Muscle layer of colon (tissue), 2 donors: Measurements from ENCODE around the gene CBL.
A peak's percentile ranks its signal among the peaks of the same experiment; 100 is the strongest.
"Not testable (repeated sequence)": the region's sequence is repeated elsewhere in the genome, so short reads cannot be mapped to it uniquely, and the experiment has no call there.

Experiments
- H3K27ac ChIP-seq: one replicate; pipeline ENCODE4 v1.7.0; 2013; ENCODE audit warnings: low read depth, mild to moderate bottlenecking, low read length, moderate library complexity
- H3K27me3 ChIP-seq, 2 donors: one replicate each; pipeline ENCODE4 v1.7.0; 2013; ENCODE audit warnings: low read length in 2 of 2, mild to moderate bottlenecking in 2 of 2; ENCODE audit not compliant: insufficient read depth in 2 of 2, control insufficient read depth in 1 of 2
- H3K36me3 ChIP-seq: one replicate; pipeline ENCODE4 v1.7.0; 2013; ENCODE audit warnings: mild to moderate bottlenecking, low read length; ENCODE audit not compliant: insufficient read depth
- H3K4me1 ChIP-seq: one replicate; pipeline ENCODE4 v1.7.0; 2013; ENCODE audit warnings: mild to moderate bottlenecking, low read length; ENCODE audit not compliant: insufficient read depth
- H3K4me3 ChIP-seq, 2 donors: one replicate each; pipeline ENCODE4 v1.7.0; 2013; ENCODE audit warnings: low read length in 2 of 2, low read depth in 1 of 2, mild to moderate bottlenecking in 1 of 2, moderate library complexity in 1 of 2
- H3K9ac ChIP-seq: one replicate; pipeline ENCODE4 v1.7.0; 2013; ENCODE audit warnings: low read length
- H3K9me3 ChIP-seq: one replicate; pipeline ENCODE4 v1.7.0; 2013; ENCODE audit warnings: mild to moderate bottlenecking, low read length
- donor health status: abdominal sarcoma.
- donor health status: Adenocarcinoma of cecum.

CBL gene

DNA sequence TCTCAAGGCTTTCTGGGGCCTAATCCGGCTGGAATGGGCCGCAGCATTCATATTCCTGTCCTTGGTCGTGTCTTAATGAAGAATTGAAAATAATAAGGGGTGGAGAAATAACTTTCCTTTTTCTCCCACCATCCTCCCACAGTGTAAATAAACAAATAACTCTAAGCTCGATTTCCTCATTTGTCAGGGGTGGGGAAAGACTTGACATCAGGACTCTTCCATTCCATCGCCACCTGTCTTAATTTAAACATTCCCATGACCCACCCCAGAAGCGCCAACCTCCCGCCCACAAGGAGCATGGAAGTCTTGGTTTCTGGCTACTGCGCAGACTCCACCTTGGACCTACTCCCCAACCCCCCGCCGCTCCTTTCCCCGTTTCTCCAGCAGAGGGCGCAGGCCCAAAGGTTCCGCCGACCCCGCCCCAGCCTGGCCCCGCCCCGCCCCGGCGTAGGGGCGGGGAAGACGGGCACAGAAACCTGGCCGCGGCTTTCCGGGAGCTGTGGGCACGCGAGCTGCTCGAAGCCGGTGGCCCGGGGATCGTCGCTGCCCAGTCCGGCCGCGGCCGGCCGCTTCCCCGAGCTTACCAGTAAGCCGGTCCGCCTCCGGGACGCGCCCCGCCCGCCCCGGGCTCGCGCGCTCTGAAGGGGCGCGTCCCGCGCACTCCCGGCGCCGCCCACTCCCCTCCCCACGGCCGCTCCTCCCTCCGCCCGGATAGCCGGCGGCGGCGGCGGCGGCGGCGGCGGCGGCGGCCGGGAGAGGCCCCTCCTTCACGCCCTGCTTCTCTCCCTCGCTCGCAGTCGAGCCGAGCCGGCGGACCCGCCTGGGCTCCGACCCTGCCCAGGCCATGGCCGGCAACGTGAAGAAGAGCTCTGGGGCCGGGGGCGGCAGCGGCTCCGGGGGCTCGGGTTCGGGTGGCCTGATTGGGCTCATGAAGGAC is at the start of gene CBL:
CBL (plus strand) TSS at position 766 of the 937 bp plus-strand sequence; CDS start at position 845, 79 bp downstream.
- H3K36me3 ChIP-seq, result no peaks in the 10 kb centered on the region
- peaks cover 11% of the 10 kb centered on the region for H3K4me1 ChIP-seq
- H3K9me3 ChIP-seq, result no peaks in the 10 kb centered on the region
- H3K9ac ChIP-seq, result peak within 1 kb of the TSS; percentile 53
- H3K4me3 ChIP-seq, result peak within 1 kb of the TSS; percentile 66 to 86
- peak within 1 kb of the TSS; percentile 100 for H3K27ac ChIP-seq
- H3K27me3 ChIP-seq, result no peaks in the 10 kb centered on the region

DNA sequence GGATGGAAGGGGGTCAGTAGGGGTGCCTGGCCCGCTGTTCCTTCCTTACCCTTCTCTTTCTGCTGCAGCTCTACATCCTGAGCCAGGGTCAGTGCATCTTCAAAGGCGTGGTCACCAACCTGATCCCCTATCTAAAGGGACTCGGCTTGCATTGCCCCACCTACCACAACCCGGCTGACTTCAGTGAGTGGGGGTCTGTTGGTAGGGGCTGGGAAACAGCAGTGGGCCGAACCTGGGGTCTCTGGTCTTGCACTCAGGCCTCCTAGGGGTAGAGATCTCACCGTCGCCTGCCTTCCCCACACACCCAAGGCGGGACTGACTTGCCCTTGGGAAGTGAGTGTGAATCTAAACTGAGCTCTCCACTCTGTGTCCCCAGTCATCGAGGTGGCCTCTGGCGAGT is 49.6 kb upstream of the CBL start:
- no peak overlapping the region for H3K9ac ChIP-seq
- no peaks in the 10 kb centered on the region for H3K27me3 ChIP-seq
- no peaks in the 10 kb centered on the region for H3K9me3 ChIP-seq
- H3K4me3 ChIP-seq, result no peak overlapping the region
- no peaks in the 10 kb centered on the region for H3K36me3 ChIP-seq
- no peaks in the 10 kb centered on the region for H3K4me1 ChIP-seq
- no peak overlapping the region for H3K27ac ChIP-seq

DNA sequence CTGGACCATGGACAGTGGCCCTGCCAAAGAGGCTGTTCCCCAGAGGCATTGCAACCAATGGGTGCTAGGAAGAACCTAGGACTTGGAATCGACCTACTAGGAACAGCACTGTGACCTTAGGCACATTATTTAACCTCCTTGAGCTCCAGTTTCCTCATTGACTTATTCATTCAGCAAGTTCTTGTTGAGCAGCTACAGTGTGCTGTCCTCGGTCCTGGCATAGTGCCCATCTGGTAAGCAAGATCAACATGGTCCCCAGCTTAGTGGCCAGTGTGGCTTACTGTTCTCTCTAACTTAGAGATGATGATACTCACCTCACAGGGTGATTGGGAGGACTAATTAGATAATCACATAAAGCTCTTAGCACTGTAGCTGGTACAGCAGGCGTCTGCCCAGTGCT is 49.1 kb upstream of the CBL start:
- H3K9ac ChIP-seq, result no peak overlapping the region
- H3K36me3 ChIP-seq, result no peaks in the 10 kb centered on the region
- H3K27me3 ChIP-seq, result no peaks in the 10 kb centered on the region
- no peaks in the 10 kb centered on the region for H3K4me1 ChIP-seq
- H3K27ac ChIP-seq, result no peak overlapping the region
- H3K9me3 ChIP-seq, result no peaks in the 10 kb centered on the region
- H3K4me3 ChIP-seq, result no peak overlapping the region

DNA sequence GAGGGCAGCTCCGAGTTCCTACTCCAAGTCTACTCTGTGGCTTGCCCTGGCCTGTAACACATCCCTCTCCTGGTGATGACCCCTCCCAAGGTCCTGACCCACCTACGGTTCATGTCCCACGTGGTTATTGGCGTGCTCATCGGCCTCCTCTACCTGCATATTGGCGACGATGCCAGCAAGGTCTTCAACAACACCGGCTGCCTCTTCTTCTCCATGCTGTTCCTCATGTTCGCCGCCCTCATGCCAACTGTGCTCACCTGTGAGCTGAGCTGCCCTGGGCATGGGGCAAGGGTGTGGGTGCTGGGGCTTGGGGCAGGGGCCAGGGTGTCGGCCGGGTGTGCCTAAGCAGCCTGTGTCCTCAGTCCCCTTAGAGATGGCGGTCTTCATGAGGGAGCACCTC is 47.7 kb upstream of the CBL start:
- no peak overlapping the region for H3K4me3 ChIP-seq
- no peak overlapping the region for H3K27ac ChIP-seq
- no peaks in the 10 kb centered on the region for H3K4me1 ChIP-seq
- H3K9me3 ChIP-seq, result no peaks in the 10 kb centered on the region
- H3K27me3 ChIP-seq, result no peaks in the 10 kb centered on the region
- no peaks in the 10 kb centered on the region for H3K36me3 ChIP-seq
- H3K9ac ChIP-seq, result no peak overlapping the region

- H3K36me3 ChIP-seq, result no peaks in the 10 kb centered on the region
- no peak overlapping the region for H3K27ac ChIP-seq
- H3K9me3 ChIP-seq, result no peaks in the 10 kb centered on the region
- no peaks in the 10 kb centered on the region for H3K4me1 ChIP-seq
- H3K4me3 ChIP-seq, result no peak overlapping the region
- H3K27me3 ChIP-seq, result no peaks in the 10 kb centered on the region
- H3K9ac ChIP-seq, result no peak overlapping the region
Observed at GRCh38 chr11:119160151-119160550, 46.0 kb upstream of the CBL start.

DNA sequence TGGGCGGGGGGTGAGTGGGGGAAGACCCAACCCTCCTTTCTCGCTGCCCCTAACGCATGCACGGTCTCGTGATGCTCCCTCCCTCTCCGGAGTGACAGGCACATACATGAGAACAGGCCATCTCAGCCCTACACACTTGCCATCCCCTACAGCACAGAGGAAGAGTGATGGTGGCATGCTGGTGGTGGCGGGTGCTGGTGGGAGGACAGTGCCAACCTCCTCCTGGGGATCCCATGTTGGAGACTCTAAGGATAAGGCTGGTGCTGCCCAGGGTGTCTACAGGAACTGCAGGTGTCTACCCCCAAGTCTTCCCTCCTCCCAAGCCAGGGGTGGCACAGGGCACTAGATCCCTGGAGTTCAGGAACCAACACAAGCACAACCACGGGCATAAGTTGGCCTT is 44.3 kb upstream of the CBL start:
- no peak overlapping the region for H3K9ac ChIP-seq
- no peak overlapping the region for H3K27ac ChIP-seq
- no peaks in the 10 kb centered on the region for H3K36me3 ChIP-seq
- H3K4me1 ChIP-seq, result no peaks in the 10 kb centered on the region
- no peak overlapping the region for H3K4me3 ChIP-seq
- H3K27me3 ChIP-seq, result no peaks in the 10 kb centered on the region
- no peaks in the 10 kb centered on the region for H3K9me3 ChIP-seq

DNA sequence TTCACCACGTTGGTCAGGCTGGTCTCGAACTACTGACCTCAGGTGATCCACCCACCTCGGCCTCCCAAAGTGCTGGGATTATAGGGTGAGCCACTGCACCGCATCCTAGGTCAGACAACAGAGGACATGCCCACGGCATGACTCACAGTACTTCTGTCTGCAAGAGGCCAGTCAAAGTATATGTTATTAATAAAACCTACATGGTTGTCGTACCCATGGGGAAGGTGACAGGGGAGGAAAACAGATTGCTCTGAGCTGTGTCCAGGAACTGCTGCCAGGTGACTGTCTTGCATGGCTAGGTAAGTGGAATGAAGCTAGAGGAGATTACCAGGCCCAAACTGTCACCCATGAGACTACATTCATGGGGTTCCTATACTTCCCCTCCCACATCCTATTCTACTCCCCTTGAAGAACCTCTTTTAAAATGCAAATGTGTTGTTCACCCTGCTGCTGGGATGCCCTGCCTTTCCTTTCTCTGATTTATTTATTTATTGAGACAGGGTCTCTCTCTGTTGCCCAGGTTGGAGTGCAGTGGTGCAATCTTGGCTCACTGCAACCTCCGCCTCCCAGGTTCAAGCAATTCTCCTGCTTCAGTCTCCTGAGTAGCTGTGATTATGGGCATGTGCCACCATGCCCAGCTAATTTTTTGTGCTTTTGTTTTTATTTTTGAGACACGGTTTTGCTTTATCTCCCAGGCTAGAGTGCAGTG is 39.6 kb upstream of the CBL start:
- no peak overlapping the region for H3K9ac ChIP-seq
- H3K4me3 ChIP-seq, result no peak overlapping the region
- no peaks in the 10 kb centered on the region for H3K4me1 ChIP-seq
- no peak overlapping the region for H3K27ac ChIP-seq
- H3K9me3 ChIP-seq, result no peaks in the 10 kb centered on the region
- no peaks in the 10 kb centered on the region for H3K36me3 ChIP-seq
- H3K27me3 ChIP-seq, result no peaks in the 10 kb centered on the region

DNA sequence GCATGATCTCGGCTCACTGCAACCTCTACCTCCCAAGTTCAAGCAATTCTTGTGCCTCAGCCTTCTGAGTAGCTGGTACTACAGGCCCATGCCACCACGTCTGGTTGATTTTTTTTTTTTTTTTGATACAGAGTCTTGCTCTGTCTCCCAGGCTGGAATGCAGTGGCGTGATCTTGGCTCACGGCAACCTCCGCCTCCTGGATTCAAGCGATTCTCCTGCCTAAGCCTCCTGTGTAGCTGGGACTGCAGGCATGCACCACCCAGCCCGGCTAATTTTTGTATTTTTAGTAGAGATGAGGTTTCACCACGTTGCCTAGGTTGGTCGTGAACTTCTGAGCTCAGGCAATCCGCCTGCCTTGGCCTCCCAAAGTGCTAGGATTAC is 39.1 kb upstream of the CBL start:
- not testable (repeated sequence) for H3K27me3 ChIP-seq, H3K4me3 ChIP-seq, H3K9me3 ChIP-seq, H3K9ac ChIP-seq, H3K36me3 ChIP-seq, H3K27ac ChIP-seq, H3K4me1 ChIP-seq

DNA sequence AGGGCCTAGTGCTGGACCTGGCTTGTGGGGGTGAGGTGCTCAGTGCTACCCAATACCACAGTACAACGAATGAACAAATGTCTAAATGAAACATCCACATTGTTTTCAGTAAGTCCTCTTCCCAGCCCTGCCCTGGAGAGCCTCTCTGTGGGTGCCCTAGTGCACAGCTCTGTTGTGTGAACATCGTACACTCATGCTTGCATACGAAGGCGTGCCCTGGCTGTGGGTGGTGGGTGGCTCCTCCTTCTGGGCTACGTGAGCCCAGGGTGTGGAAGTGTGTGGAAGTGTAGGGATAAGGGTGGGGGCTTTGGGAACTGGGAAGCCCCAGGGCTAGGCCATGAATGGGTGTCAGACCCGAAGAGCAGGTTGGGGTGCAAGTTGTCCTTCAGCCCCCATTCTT is 38.2 kb upstream of the CBL start:
- no peaks in the 10 kb centered on the region for H3K9me3 ChIP-seq
- no peaks in the 10 kb centered on the region for H3K4me1 ChIP-seq
- no peaks in the 10 kb centered on the region for H3K36me3 ChIP-seq
- H3K27ac ChIP-seq, result no peak overlapping the region
- no peak overlapping the region for H3K4me3 ChIP-seq
- no peak overlapping the region for H3K9ac ChIP-seq
- H3K27me3 ChIP-seq, result no peaks in the 10 kb centered on the region

GRCh38 chr11:119168471-119169281 is 37.5 kb upstream of the CBL start, which contains the start of gene NLRX1:
TSS of gene NLRX1 (plus strand) at chr11:119168725. CDS start at chr11:119171404, 2,679 bp downstream.
- no peaks in the 10 kb centered on the region for H3K9me3 ChIP-seq
- H3K27ac ChIP-seq, result peak within 1 kb of the TSS; percentile 77
- no peaks in the 10 kb centered on the region for H3K27me3 ChIP-seq
- no peaks in the 10 kb centered on the region for H3K4me1 ChIP-seq
- H3K4me3 ChIP-seq, result peak within 1 kb of the TSS; percentile 70 to 88
- no peaks in the 10 kb centered on the region for H3K36me3 ChIP-seq
- peak within 1 kb of the TSS; percentile 86 for H3K9ac ChIP-seq

DNA sequence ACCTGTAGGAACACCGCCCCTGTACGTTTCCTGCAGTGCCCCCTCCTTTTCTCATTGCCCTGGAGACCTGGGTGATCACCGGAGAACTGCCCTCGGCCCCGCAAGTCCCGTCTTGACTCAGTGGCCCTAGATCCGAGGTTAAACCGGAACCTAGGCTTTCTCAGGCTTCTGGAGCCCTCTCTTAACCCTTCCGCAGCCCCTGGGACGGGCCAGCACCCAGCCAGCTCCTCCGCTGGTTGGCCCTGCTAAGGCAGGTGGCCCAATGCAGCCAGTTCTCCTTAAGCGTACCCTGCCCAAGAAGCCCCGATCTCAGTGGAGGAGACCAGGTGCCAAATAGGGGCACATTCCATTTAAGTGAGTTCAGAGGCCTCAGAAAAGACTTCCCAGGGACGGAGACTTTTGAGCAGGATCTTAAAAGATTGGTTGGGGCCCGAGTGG is 36.8 kb upstream of the CBL start:
- Histone ChIP-seq H3K9me3 (no peaks in the 10 kb centered on the region), H3K27ac (peak overlapping the region; percentile 77), H3K4me1 (no peaks in the 10 kb centered on the region), H3K9ac (peak overlapping the region; percentile 86), H3K36me3 (peaks cover 5% of the 10 kb centered on the region), H3K4me3 (peak overlapping the region; percentile 70 to 88), H3K27me3 (no peaks in the 10 kb centered on the region)
